ENCODE results near the gene NUBPL. TPM values are rescaled to one million over a fixed set of nuclear protein-coding genes. Genes with fewer than 3 reads are reported as not detected.
"Not testable (repeated sequence)": the region's sequence is repeated elsewhere in the genome, so short reads cannot be mapped to it uniquely, and the experiment has no call there.

The NUBPL gene
- total RNA-seq, 2 experiments from 2014 or later: 5.8 to 9.4 TPM

DNA sequence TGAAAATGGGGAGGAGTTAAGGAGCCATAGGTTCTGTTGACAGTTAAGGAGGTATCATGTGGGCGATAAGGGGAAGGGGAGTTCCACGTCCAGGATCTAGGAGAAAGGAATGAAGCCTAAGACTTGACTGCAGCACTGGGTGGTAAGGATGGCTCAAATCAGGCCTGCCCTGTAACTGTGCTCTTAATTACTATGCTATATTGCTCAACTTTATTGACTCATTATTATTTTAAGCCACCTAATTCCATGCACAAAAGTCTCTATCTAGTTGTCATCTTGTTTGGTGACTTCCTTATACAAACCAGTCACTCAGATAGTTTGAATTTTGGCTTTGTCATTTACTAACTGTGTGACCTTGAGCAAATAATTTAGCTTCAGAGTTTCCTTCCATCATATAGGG is 273.8 kb downstream of the NUBPL start:
- no peaks in the 10 kb centered on the region for H3K27me3 Mint-ChIP-seq
- DNase-seq (no peak), ATAC-seq (ENCODE audit: low read depth) (no peak)
- H3K27ac Mint-ChIP-seq: no peak overlapping the region
- peaks cover 3% of the 10 kb centered on the region for H3K36me3 Mint-ChIP-seq
- POLR2A ChIA-PET: no interaction called here
- H3K4me3 Mint-ChIP-seq: no peak overlapping the region
- H3K9me3 Mint-ChIP-seq: no peaks in the 10 kb centered on the region
- H3K4me1 Mint-ChIP-seq: no peaks in the 10 kb centered on the region

- H3K27me3 Mint-ChIP-seq: no peaks in the 10 kb centered on the region
- H3K27ac Mint-ChIP-seq: no peak overlapping the region
- POLR2A ChIA-PET: no interaction called here
- DNase-seq (no peak), ATAC-seq (ENCODE audit: low read depth) (no peak)
- H3K4me3 Mint-ChIP-seq: no peak overlapping the region
- no peaks in the 10 kb centered on the region for H3K4me1 Mint-ChIP-seq
- peaks cover 2% of the 10 kb centered on the region for H3K36me3 Mint-ChIP-seq
- no peaks in the 10 kb centered on the region for H3K9me3 Mint-ChIP-seq
Observed at GRCh38 chr14:31837031-31837430, 275.8 kb downstream of the NUBPL start.

- peaks cover 2% of the 10 kb centered on the region for H3K4me1 Mint-ChIP-seq
- no peak overlapping the region for H3K27ac Mint-ChIP-seq
- DNase-seq (no peak), ATAC-seq (ENCODE audit: low read depth) (no peak)
- no peaks in the 10 kb centered on the region for H3K9me3 Mint-ChIP-seq
- POLR2A ChIA-PET: no interaction called here
- no peaks in the 10 kb centered on the region for H3K27me3 Mint-ChIP-seq
- no peak overlapping the region for H3K4me3 Mint-ChIP-seq
- H3K36me3 Mint-ChIP-seq: peaks cover 5% of the 10 kb centered on the region
Observed at GRCh38 chr14:31842899-31843298, 281.7 kb downstream of the NUBPL start.

- no peak for DNase-seq
- peaks cover 2% of the 10 kb centered on the region for H3K4me1 Mint-ChIP-seq
- no peak overlapping the region for H3K27ac Mint-ChIP-seq
- H3K36me3 Mint-ChIP-seq: peaks cover 5% of the 10 kb centered on the region
- H3K4me3 Mint-ChIP-seq: no peak overlapping the region
- no peaks in the 10 kb centered on the region for H3K9me3 Mint-ChIP-seq
- ATAC-seq (ENCODE audit: low read depth): no peak
- POLR2A ChIA-PET: no interaction called here
- no peaks in the 10 kb centered on the region for H3K27me3 Mint-ChIP-seq
Observed at GRCh38 chr14:31843361-31844091, 282.3 kb downstream of the NUBPL start.

GRCh38 chr14:31854508-31855075 is 293.4 kb downstream of the NUBPL start:
- no peak for DNase-seq
- H3K36me3 Mint-ChIP-seq: peaks cover 17% of the 10 kb centered on the region
- peaks cover 10% of the 10 kb centered on the region for H3K9me3 Mint-ChIP-seq
- POLR2A ChIA-PET: no interaction called here
- no peak overlapping the region for H3K27ac Mint-ChIP-seq
- no peak for ATAC-seq (ENCODE audit: low read depth)
- no peaks in the 10 kb centered on the region for H3K27me3 Mint-ChIP-seq
- peaks cover 2% of the 10 kb centered on the region for H3K4me1 Mint-ChIP-seq
- no peak overlapping the region for H3K4me3 Mint-ChIP-seq

- DNase-seq (no peak), ATAC-seq (ENCODE audit: low read depth) (no peak)
- Mint-ChIP-seq H3K9me3 (peaks cover 10% of the 10 kb centered on the region), H3K4me3 (no peak overlapping the region), H3K4me1 (peaks cover 2% of the 10 kb centered on the region), H3K27ac (no peak overlapping the region), H3K27me3 (no peaks in the 10 kb centered on the region), H3K36me3 (peaks cover 18% of the 10 kb centered on the region)
- POLR2A ChIA-PET: no interaction called here
Observed at GRCh38 chr14:31855262-31855661, 294.1 kb downstream of the NUBPL start.

DNA sequence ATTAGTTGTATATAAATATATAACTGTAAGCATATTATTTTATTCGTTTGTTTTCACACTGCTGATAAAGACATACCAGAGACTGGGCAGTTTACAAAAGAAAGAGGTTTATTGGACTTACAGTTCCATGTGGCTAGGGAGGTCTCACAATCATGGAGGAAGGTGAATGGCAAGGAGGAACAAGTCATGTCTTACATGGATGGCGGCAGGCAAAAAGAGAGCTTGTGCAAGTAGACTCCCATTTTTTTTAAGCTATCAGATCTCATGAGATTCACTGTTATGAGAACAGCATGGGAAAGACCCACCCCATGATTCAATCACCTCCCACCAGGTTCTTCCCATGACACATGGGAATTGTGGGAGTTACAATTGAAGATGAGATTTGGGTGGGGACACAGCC is 294.8 kb downstream of the NUBPL start:
- H3K4me1 Mint-ChIP-seq; ATAC-seq (ENCODE audit: low read depth); H3K4me3 Mint-ChIP-seq; POLR2A ChIA-PET; H3K27ac Mint-ChIP-seq; H3K27me3 Mint-ChIP-seq; DNase-seq: not testable (repeated sequence)
- Mint-ChIP-seq H3K36me3 (peaks cover 18% of the 10 kb centered on the region), H3K9me3 (peaks cover 14% of the 10 kb centered on the region)

- ATAC-seq (ENCODE audit: low read depth) (no peak), DNase-seq (no peak)
- H3K4me3 Mint-ChIP-seq: no peak overlapping the region
- H3K4me1 Mint-ChIP-seq: peaks cover 2% of the 10 kb centered on the region
- H3K36me3 Mint-ChIP-seq: peaks cover 17% of the 10 kb centered on the region
- no peaks in the 10 kb centered on the region for H3K27me3 Mint-ChIP-seq
- POLR2A ChIA-PET: no interaction called here
- no peak overlapping the region for H3K27ac Mint-ChIP-seq
- peaks cover 19% of the 10 kb centered on the region for H3K9me3 Mint-ChIP-seq
Observed at GRCh38 chr14:31858868-31859267, 297.7 kb downstream of the NUBPL start.

- no peaks in the 10 kb centered on the region for H3K27me3 Mint-ChIP-seq
- peaks cover 8% of the 10 kb centered on the region for H3K4me1 Mint-ChIP-seq
- POLR2A ChIA-PET: no interaction called here
- ATAC-seq (ENCODE audit: low read depth) (no peak), DNase-seq (no peak)
- H3K4me3 Mint-ChIP-seq: no peak overlapping the region
- H3K27ac Mint-ChIP-seq: no peak overlapping the region
- H3K36me3 Mint-ChIP-seq: peaks cover 3% of the 10 kb centered on the region
- peaks cover 27% of the 10 kb centered on the region for H3K9me3 Mint-ChIP-seq
Observed at GRCh38 chr14:31864937-31865855, 304.0 kb downstream of the NUBPL start.

- peaks cover 3% of the 10 kb centered on the region for H3K36me3 Mint-ChIP-seq
- ATAC-seq (ENCODE audit: low read depth) (no peak), DNase-seq (no peak)
- POLR2A ChIA-PET: no interaction called here
- H3K27me3 Mint-ChIP-seq: no peaks in the 10 kb centered on the region
- H3K4me3 Mint-ChIP-seq: peak overlapping the region; percentile 72
- peak overlapping the region; percentile 84 for H3K27ac Mint-ChIP-seq
- peaks cover 20% of the 10 kb centered on the region for H3K9me3 Mint-ChIP-seq
- peaks cover 8% of the 10 kb centered on the region for H3K4me1 Mint-ChIP-seq
Observed at GRCh38 chr14:31867570-31867969, 306.4 kb downstream of the NUBPL start.

DNA sequence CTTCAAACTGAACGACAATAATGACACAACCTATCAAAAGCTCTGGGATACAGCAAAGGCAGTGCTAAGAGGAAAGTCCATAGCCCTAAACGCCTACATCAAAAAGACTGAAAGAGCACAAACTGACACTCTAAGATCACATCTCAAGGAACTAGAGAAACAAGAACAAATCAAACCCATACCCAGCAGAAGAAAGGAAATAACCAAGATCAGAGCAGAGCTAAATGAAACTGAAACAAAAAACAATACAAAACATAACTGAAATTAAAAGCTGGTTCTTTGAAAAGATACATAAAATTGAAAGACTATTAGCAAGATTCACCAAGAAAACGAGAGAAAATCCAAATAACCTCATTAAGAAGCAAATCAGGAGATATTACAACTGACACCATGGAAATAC is 306.9 kb downstream of the NUBPL start:
- POLR2A ChIA-PET; ATAC-seq (ENCODE audit: low read depth); H3K36me3 Mint-ChIP-seq; H3K4me1 Mint-ChIP-seq; H3K27me3 Mint-ChIP-seq; DNase-seq: not testable (repeated sequence)
- Mint-ChIP-seq H3K4me3 (peak overlapping the region; percentile 72), H3K27ac (peak overlapping the region; percentile 84), H3K9me3 (peaks cover 19% of the 10 kb centered on the region)

DNA sequence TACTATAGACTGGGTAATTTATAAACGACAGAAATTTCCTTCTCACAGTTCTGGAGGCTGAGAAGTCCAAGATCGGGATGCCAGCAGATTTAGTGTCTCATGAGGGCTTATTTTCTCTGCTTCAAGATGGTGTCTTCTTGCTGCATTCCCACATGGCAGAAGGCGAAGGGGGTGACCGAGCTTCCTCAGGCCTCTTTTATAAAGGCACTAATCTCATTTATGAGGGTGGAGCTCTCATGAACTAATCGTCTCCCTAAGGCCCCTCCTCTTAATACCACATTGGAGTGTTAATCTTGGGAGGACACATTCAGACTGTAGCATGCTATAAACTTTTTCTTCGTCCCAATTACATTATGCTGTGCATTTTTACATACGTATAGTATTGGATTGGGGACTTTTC is 315.5 kb downstream of the NUBPL start:
- peaks cover 22% of the 10 kb centered on the region for H3K27me3 Mint-ChIP-seq
- H3K4me1 Mint-ChIP-seq: peaks cover 2% of the 10 kb centered on the region
- H3K27ac Mint-ChIP-seq: no peak overlapping the region
- H3K36me3 Mint-ChIP-seq: no peaks in the 10 kb centered on the region
- POLR2A ChIA-PET: no interaction called here
- H3K4me3 Mint-ChIP-seq: no peak overlapping the region
- H3K9me3 Mint-ChIP-seq: no peaks in the 10 kb centered on the region
- ATAC-seq (ENCODE audit: low read depth) (no peak), DNase-seq (no peak)

GRCh38 chr14:31877255-31877798 is 316.1 kb downstream of the NUBPL start:
- POLR2A ChIA-PET: no interaction called here
- no peak for DNase-seq
- no peak overlapping the region for H3K27ac Mint-ChIP-seq

More at GRCh38 chr14:31877255-31877798, 316.1 kb downstream of the NUBPL start:
- H3K9me3 Mint-ChIP-seq: no peaks in the 10 kb centered on the region
- peaks cover 2% of the 10 kb centered on the region for H3K4me1 Mint-ChIP-seq
- H3K36me3 Mint-ChIP-seq: no peaks in the 10 kb centered on the region
- ATAC-seq (ENCODE audit: low read depth): no peak
- H3K27me3 Mint-ChIP-seq: peaks cover 22% of the 10 kb centered on the region
- no peak overlapping the region for H3K4me3 Mint-ChIP-seq

Data from activated naive CD8-positive, alpha-beta T cell treated with anti-CD3 and anti-CD28 coated beads, Interleukin-2, amount 10 ng/mL, durations not matched to agents 7 days and 5 days (primary cell).